Gastroesophageal sphincter (tissue), 4 donors: ENCODE measurements around the gene CCNI2. TPM values are rescaled to one million over a fixed set of nuclear protein-coding genes. Genes with fewer than 3 reads are reported as not detected.

Experiments used
- total RNA-seq, 4 donors: library from RNA; depleted of rRNA; stranded (reverse); fragments of >200 nt; gene quantifications; one replicate each; pipeline ENCODE4 v1.1.0, GENCODE V29; 2016

CCNI2 gene
- total RNA-seq, 4 donors from 2014 or later, result not detected

Other genes starting within 250 kb of the CCNI2 start
- gene IL5, start 203.9 kb upstream of the CCNI2 start, total RNA-seq, result not detected
- gene RAD50, start 190.4 kb upstream of the CCNI2 start, total RNA-seq, result 10 to 100 TPM; 31.1 to 53.7 (median 35.0) TPM
- gene IL13, start 89.3 kb upstream of the CCNI2 start, total RNA-seq, result not detected
- not detected for gene IL4, start 73.4 kb upstream of the CCNI2 start, total RNA-seq
- 10 to 100 TPM in 1 of 4 donors, 1 to 10 TPM in 3; 5.9 to 12.5 (median 7.7) TPM for gene KIF3A, start 9.9 kb upstream of the CCNI2 start, total RNA-seq
- gene SEPTIN8, start 29.8 kb downstream of the CCNI2 start, total RNA-seq, result 10 to 100 TPM; 31.6 to 46.4 (median 34.9) TPM
- under 1 TPM in 2 of 4 donors, not detected in 2; 0.27 to 0.87 TPM for gene SOWAHA, start 65.9 kb downstream of the CCNI2 start, total RNA-seq
- 10 to 100 TPM in 1 of 4 donors, 1 to 10 TPM in 3; 5.8 to 10.3 (median 6.5) TPM for gene SHROOM1, start 83.2 kb downstream of the CCNI2 start, total RNA-seq
- gene GDF9, start 119.0 kb downstream of the CCNI2 start, total RNA-seq, result under 1 TPM in 3 of 4 donors, not detected in 1; 0.23 to 0.37 (median 0.31) TPM
- 100 to 1,000 TPM; 106 to 169 (median 128) TPM for gene UQCRQ, start 119.2 kb downstream of the CCNI2 start, total RNA-seq
- 1 to 10 TPM in 2 of 4 donors, under 1 TPM in 2; 0.12 to 1.9 (median 0.74) TPM for gene LEAP2, start 126.2 kb downstream of the CCNI2 start, total RNA-seq
- gene AFF4, start 216.2 kb downstream of the CCNI2 start, total RNA-seq, result 10 to 100 TPM; 55.0 to 87.6 (median 75.3) TPM